ENCODE data around the gene EED. TPM values are rescaled to one million over a fixed set of nuclear protein-coding genes. Genes with fewer than 3 reads are reported as not detected.
A peak's percentile ranks its signal among the peaks of the same experiment; 100 is the strongest.

EED gene
- total RNA-seq, 2 experiments from 2014 or later = 44.8 to 48.3 TPM

GRCh38 chr11:86205421-86206336 is 38.9 kb upstream of the EED start:
- Mint-ChIP-seq H3K27ac (no peak overlapping the region), H3K9me3 (ENCODE audit: insufficient read depth) (no peaks in the 10 kb centered on the region), H3K4me3 (no peak overlapping the region), H3K36me3 (ENCODE audit: low read depth) (no peaks in the 10 kb centered on the region), H3K27me3 (ENCODE audit: low read depth) (no peaks in the 10 kb centered on the region), H3K4me1 (ENCODE audit: low read depth) (no peaks in the 10 kb centered on the region)
- ChIA-PET CTCF (interaction anchor here (0.7 to 3.3 kb wide), 9 partner anchors 9 to 351 kb away, joined by 3 to 22 read pairs (median 5); partner anchors contain the start of gene CCDC83), POLR2A (interaction anchor here (1.6 kb wide), 1 partner anchor 137 kb away, joined by 4 read pairs; the partner anchor contains the start of gene PICALM)
- no peak for ATAC-seq
- no peak for DNase-seq

- Mint-ChIP-seq H3K27ac (no peak overlapping the region), H3K4me3 (no peak overlapping the region), H3K27me3 (ENCODE audit: low read depth) (no peaks in the 10 kb centered on the region), H3K9me3 (ENCODE audit: insufficient read depth) (no peaks in the 10 kb centered on the region), H3K36me3 (ENCODE audit: low read depth) (no peaks in the 10 kb centered on the region), H3K4me1 (ENCODE audit: low read depth) (no peaks in the 10 kb centered on the region)
- ATAC-seq = no peak
- ChIA-PET CTCF (interaction anchor here (0.7 to 3.3 kb wide), 3 partner anchors 12 to 85 kb away, joined by 3 to 21 read pairs (median 3); no protein-coding TSS in a partner anchor), POLR2A (no interaction called here)
- no peak for DNase-seq
Measured at GRCh38 chr11:86206337-86206695, 38.2 kb upstream of the EED start.

GRCh38 chr11:86207413-86207812 is 37.1 kb upstream of the EED start:
- no peak for DNase-seq
- no peaks in the 10 kb centered on the region for H3K9me3 Mint-ChIP-seq (ENCODE audit: insufficient read depth)
- H3K4me1 Mint-ChIP-seq (ENCODE audit: low read depth) = no peaks in the 10 kb centered on the region
- POLR2A ChIA-PET = interaction anchor here (0.6 to 0.7 kb wide), 2 partner anchors 33 to 178 kb away, joined by 4 read pairs; no protein-coding TSS in a partner anchor
- H3K27ac Mint-ChIP-seq = no peak overlapping the region
- no peaks in the 10 kb centered on the region for H3K27me3 Mint-ChIP-seq (ENCODE audit: low read depth)
- CTCF ChIA-PET = interaction anchor here (0.7 to 1.1 kb wide), 4 partner anchors 10 to 166 kb away, joined by 3 to 5 read pairs (median 3); no protein-coding TSS in a partner anchor
- no peak for ATAC-seq
- H3K36me3 Mint-ChIP-seq (ENCODE audit: low read depth) = no peaks in the 10 kb centered on the region
- H3K4me3 Mint-ChIP-seq = no peak overlapping the region

GRCh38 chr11:86208572-86208971 is 36.0 kb upstream of the EED start:
- Mint-ChIP-seq H3K9me3 (ENCODE audit: insufficient read depth) (no peaks in the 10 kb centered on the region), H3K4me3 (no peak overlapping the region), H3K36me3 (ENCODE audit: low read depth) (no peaks in the 10 kb centered on the region), H3K27ac (no peak overlapping the region), H3K27me3 (ENCODE audit: low read depth) (no peaks in the 10 kb centered on the region), H3K4me1 (ENCODE audit: low read depth) (peaks cover 2% of the 10 kb centered on the region)
- ChIA-PET CTCF (no interaction called here), POLR2A (no interaction called here)
- ATAC-seq = no peak
- DNase-seq = no peak

GRCh38 chr11:86209806-86210657 is 34.5 kb upstream of the EED start:
- ATAC-seq (no peak), DNase-seq (no peak)
- no peak overlapping the region for H3K27ac Mint-ChIP-seq
- H3K4me3 Mint-ChIP-seq = no peak overlapping the region
- H3K9me3 Mint-ChIP-seq (ENCODE audit: insufficient read depth) = no peaks in the 10 kb centered on the region
- no peaks in the 10 kb centered on the region for H3K36me3 Mint-ChIP-seq (ENCODE audit: low read depth)
- H3K27me3 Mint-ChIP-seq (ENCODE audit: low read depth) = no peaks in the 10 kb centered on the region
- ChIA-PET POLR2A (no interaction called here), CTCF (interaction anchor here (2.0 kb wide), 1 partner anchor 16 kb away, joined by 5 read pairs; no protein-coding TSS in a partner anchor)
- H3K4me1 Mint-ChIP-seq (ENCODE audit: low read depth) = peaks cover 9% of the 10 kb centered on the region

GRCh38 chr11:86210898-86211297 is 33.7 kb upstream of the EED start:
- Mint-ChIP-seq H3K27me3 (ENCODE audit: low read depth) (no peaks in the 10 kb centered on the region), H3K4me1 (ENCODE audit: low read depth) (peaks cover 16% of the 10 kb centered on the region), H3K4me3 (no peak overlapping the region), H3K9me3 (ENCODE audit: insufficient read depth) (no peaks in the 10 kb centered on the region), H3K36me3 (ENCODE audit: low read depth) (no peaks in the 10 kb centered on the region), H3K27ac (no peak overlapping the region)
- CTCF ChIA-PET = interaction anchor here (2.0 kb wide), 1 partner anchor 17 kb away, joined by 5 read pairs; no protein-coding TSS in a partner anchor
- DNase-seq (no peak), ATAC-seq (no peak)
- POLR2A ChIA-PET = interaction anchor here (1.3 kb wide), 1 partner anchor 169 kb away, joined by 3 read pairs; no protein-coding TSS in a partner anchor

GRCh38 chr11:86211619-86212018 is 32.9 kb upstream of the EED start:
- Mint-ChIP-seq H3K9me3 (ENCODE audit: insufficient read depth) (no peaks in the 10 kb centered on the region), H3K4me1 (ENCODE audit: low read depth) (peaks cover 16% of the 10 kb centered on the region), H3K27me3 (ENCODE audit: low read depth) (no peaks in the 10 kb centered on the region), H3K36me3 (ENCODE audit: low read depth) (no peaks in the 10 kb centered on the region), H3K27ac (no peak overlapping the region), H3K4me3 (no peak overlapping the region)
- POLR2A ChIA-PET = interaction anchor here (1.3 kb wide), 1 partner anchor 170 kb away, joined by 3 read pairs; no protein-coding TSS in a partner anchor
- ATAC-seq (no peak), DNase-seq (no peak)
- CTCF ChIA-PET = interaction anchor here (0.9 to 2.0 kb wide), 4 partner anchors 10 to 170 kb away, joined by 3 to 5 read pairs (median 4); no protein-coding TSS in a partner anchor

GRCh38 chr11:86212019-86212611 is 32.4 kb upstream of the EED start:
- CTCF ChIA-PET = interaction anchor here (0.9 to 2.0 kb wide), 5 partner anchors 10 to 171 kb away, joined by 3 to 5 read pairs (median 3); no protein-coding TSS in a partner anchor
- no peak overlapping the region for H3K27ac Mint-ChIP-seq
- H3K9me3 Mint-ChIP-seq (ENCODE audit: insufficient read depth) = no peaks in the 10 kb centered on the region
- DNase-seq = no peak
- H3K36me3 Mint-ChIP-seq (ENCODE audit: low read depth) = no peaks in the 10 kb centered on the region
- H3K4me3 Mint-ChIP-seq = no peak overlapping the region
- POLR2A ChIA-PET = interaction anchor here (1.3 kb wide), 1 partner anchor 170 kb away, joined by 3 read pairs; no protein-coding TSS in a partner anchor
- H3K27me3 Mint-ChIP-seq (ENCODE audit: low read depth) = no peaks in the 10 kb centered on the region
- peaks cover 16% of the 10 kb centered on the region for H3K4me1 Mint-ChIP-seq (ENCODE audit: low read depth)
- no peak for ATAC-seq

- H3K4me1 Mint-ChIP-seq (ENCODE audit: low read depth) = peaks cover 27% of the 10 kb centered on the region
- CTCF ChIA-PET = interaction anchor here (0.8 to 2.7 kb wide), 6 partner anchors 10 to 360 kb away, joined by 4 to 16 read pairs (median 6); partner anchors contain the start of gene CCDC83
- POLR2A ChIA-PET = no interaction called here
Measured at GRCh38 chr11:86214710-86215109, 29.8 kb upstream of the EED start.

GRCh38 chr11:86218125-86219084 is 26.1 kb upstream of the EED start:
- Mint-ChIP-seq H3K27me3 (ENCODE audit: low read depth) (peaks cover 4% of the 10 kb centered on the region), H3K4me1 (ENCODE audit: low read depth) (peaks cover 25% of the 10 kb centered on the region)
- POLR2A ChIA-PET = interaction anchor here (0.5 to 1.1 kb wide), 5 partner anchors 15 to 337 kb away, joined by 3 to 6 read pairs (median 3); no protein-coding TSS in a partner anchor

More at GRCh38 chr11:86214710-86215109, 29.8 kb upstream of the EED start:
- Mint-ChIP-seq H3K27ac (no peak overlapping the region), H3K36me3 (ENCODE audit: low read depth) (no peaks in the 10 kb centered on the region), H3K4me3 (no peak overlapping the region), H3K27me3 (ENCODE audit: low read depth) (no peaks in the 10 kb centered on the region), H3K9me3 (ENCODE audit: insufficient read depth) (no peaks in the 10 kb centered on the region)
- DNase-seq (peak; percentile 44), ATAC-seq (peak; percentile 56)

More at GRCh38 chr11:86218125-86219084, 26.1 kb upstream of the EED start:
- DNase-seq (peak; percentile 70), ATAC-seq (peak; percentile 89)
- H3K9me3 Mint-ChIP-seq (ENCODE audit: insufficient read depth) = peaks cover 5% of the 10 kb centered on the region
- no peaks in the 10 kb centered on the region for H3K36me3 Mint-ChIP-seq (ENCODE audit: low read depth)
- H3K4me3 Mint-ChIP-seq = peak overlapping the region; percentile 26
- no peak overlapping the region for H3K27ac Mint-ChIP-seq
- CTCF ChIA-PET = interaction anchor here (0.6 to 3.0 kb wide), 39 partner anchors 8 to 394 kb away, joined by 3 to 31 read pairs (median 4); partner anchors contain the start of genes CCDC83 and HIKESHI

Data from activated CD8-positive, alpha-beta T cell treated with anti-CD3 and anti-CD28 coated beads, Interleukin-2, amount 10 ng/mL, durations not matched to agents 7 days and 5 days (primary cell).